Measurements from ENCODE around the gene THRB.

GRCh38 chr3:24443476-24443875, 51.2 kb downstream of the THRB start:
- TF ChIP-seq CTCF (IDR thresholded peaks at IDR 0.05) (no peak), POLR2A (IDR thresholded peaks at IDR 0.05) (no peak)

All from esophagus squamous epithelium (tissue), 4 donors.